ENCODE results near the gene DSE.

Gene DSE

DNA sequence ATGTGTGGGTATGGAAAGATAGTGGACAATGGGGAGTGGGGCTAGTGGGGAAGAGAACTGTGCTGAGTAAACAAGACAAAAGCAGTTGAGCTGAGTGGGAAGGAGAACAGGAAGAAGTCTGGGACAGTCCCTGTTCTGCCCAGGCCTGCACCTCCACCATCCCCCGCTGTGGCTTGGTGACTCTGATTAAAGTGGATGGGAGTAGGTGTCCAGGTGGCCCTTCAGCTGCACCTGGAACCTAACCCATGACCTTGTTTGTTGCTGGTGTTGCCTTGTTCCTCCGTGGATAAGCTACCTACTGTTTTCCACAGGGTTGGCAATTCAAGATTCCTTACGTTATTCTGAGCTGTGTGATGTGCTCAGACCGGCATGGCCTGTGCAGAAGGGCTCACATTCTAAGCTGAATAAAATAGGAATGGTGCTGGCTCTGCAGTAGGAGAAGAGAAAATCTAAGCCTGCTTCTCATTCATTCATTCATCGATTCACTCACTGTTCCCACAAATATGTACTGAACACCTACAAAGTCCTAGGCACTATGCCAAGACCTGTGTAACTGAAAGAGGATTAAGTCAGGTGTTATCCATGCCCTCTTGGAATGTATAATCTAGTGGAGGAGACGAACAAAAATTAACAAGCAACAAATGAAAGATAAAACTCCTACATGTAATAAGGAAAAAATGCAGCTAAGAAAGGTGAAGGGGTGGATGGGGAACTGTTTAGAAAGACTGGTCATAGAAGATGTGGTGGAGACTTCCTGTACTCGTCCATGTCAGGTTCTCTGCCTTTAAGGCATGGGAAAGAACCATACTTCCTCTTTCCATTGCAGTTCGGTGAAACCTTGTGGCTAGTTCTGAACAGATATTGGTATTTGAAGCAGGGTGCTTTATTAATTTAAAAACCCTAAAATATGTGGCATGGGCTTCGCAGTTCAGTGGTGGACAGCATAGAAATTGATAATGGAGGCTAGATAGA is 80.3 kb downstream of the DSE start:
- no peak overlapping the region for H3K4me3 ChIP-seq (ENCODE audit: low read depth, low read length)
- DNase-seq (ENCODE audit: low read depth), result peak; percentile 66
- TF ChIP-seq CTCF (IDR thresholded peaks at IDR 0.05; ENCODE audit: insufficient read depth, low read depth, low read length, missing control alignments), result no peak

DNA sequence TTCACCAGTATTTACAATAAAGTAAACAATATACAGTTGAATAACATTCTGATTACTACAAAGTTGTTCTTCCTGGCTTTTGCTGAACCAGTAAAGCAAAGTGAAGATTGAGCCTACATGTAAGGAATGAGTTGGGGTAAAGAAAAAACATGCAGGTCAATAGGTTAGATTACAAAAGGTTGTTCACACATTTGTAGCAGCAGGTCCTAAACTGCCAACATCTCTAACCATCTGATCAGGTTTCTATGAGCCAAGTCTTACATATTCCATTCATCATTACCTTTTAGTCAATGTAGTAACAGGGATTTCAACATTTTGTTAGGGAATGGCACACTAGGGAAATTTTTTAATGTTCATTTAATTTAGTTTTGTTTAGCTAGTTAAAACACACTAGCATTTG is 81.2 kb downstream of the DSE start:
- DNase-seq (ENCODE audit: low read depth), result no peak
- no peak for TF ChIP-seq CTCF (IDR thresholded peaks at IDR 0.05; ENCODE audit: insufficient read depth, low read depth, low read length, missing control alignments)
- no peak overlapping the region for H3K4me3 ChIP-seq (ENCODE audit: low read depth, low read length)

DNA sequence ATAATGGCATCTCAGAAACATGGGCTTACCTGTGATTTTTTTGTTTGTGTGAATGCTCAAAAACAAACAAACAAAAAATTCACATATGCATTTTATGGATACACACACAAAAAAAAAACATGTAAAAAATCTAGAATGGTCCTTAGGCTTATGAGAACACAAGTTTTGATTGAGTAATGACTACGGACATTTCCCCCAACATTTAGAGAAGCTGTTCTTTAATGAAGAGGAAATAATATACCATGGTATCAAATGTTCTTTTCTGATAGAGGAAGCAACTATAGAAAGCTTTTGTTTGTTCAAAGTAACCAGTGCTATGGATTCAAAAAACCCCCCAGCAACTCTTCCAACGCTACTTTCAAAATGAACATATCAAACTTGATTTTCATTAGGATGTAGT is 81.8 kb downstream of the DSE start:
- H3K4me3 ChIP-seq (ENCODE audit: low read depth, low read length), result no peak overlapping the region
- no peak for DNase-seq (ENCODE audit: low read depth)
- no peak for TF ChIP-seq CTCF (IDR thresholded peaks at IDR 0.05; ENCODE audit: insufficient read depth, low read depth, low read length, missing control alignments)

GRCh38 chr6:116456106-116456505 is 85.4 kb downstream of the DSE start:
- no peak overlapping the region for H3K4me3 ChIP-seq (ENCODE audit: low read depth, low read length)
- TF ChIP-seq CTCF (IDR thresholded peaks at IDR 0.05; ENCODE audit: insufficient read depth, low read depth, low read length, missing control alignments), result no peak
- no peak for DNase-seq (ENCODE audit: low read depth)

- no peak overlapping the region for H3K4me3 ChIP-seq (ENCODE audit: low read depth, low read length)
- no peak for TF ChIP-seq CTCF (IDR thresholded peaks at IDR 0.05; ENCODE audit: insufficient read depth, low read depth, low read length, missing control alignments)
- no peak for DNase-seq (ENCODE audit: low read depth)
Measured at GRCh38 chr6:116456927-116457326, 86.2 kb downstream of the DSE start.

DNA sequence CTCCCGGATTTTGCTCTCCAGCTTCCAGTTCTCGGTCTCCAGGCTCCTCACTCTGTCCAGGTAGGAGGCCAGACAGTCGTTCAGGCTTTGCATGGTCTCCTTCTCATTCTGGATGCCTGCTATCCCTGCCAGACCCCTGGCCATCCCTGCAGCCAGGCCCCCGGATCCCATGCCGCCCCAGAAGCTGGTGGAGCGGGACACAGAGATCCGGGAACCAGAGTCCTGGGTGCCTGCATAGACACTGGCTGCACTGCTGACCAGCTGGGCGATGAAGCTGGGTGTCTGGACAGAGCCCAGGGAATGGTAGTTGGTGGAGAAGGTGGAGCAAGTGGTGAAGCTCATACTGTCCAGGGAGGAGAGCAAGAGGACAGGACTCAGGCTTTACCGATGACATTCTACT is 87.5 kb downstream of the DSE start:
- TF ChIP-seq CTCF (IDR thresholded peaks at IDR 0.05; ENCODE audit: insufficient read depth, low read depth, low read length, missing control alignments), result no peak
- H3K4me3 ChIP-seq (ENCODE audit: low read depth, low read length), result no peak overlapping the region
- DNase-seq (ENCODE audit: low read depth), result no peak
